HG02884 (cell line): ENCODE measurements around the gene CHCHD6.

Experiments used
- ATAC-seq: cut with Tn5 transposase; IDR thresholded peaks from one replicate; pipeline ENCODE4 v1.9.1; 2021; ENCODE audit warnings: mild to moderate bottlenecking, moderate library complexity; ENCODE audit not compliant: unreplicated experiment

CHCHD6 gene

DNA sequence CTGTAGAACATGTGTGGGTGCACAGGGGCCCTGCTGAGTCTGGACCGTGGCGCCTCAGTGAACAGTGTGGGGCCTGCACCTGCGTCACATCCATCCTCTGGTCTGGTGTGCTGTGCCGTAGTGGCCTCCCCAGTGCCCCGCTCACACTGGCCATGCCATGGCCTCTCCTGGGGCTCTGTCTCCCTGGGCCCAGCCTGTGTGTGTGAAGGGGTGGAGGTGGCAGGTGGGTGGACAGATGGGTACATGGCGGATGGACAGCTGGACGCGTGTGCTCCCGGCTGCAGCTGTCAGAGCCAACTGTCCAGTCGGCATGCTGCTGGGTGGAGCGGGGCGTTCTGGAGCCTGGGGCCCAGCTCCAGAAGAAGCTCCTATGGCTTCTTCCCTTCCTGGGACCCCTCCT is 296.7 kb downstream of the CHCHD6 start:
- ATAC-seq = no peak

DNA sequence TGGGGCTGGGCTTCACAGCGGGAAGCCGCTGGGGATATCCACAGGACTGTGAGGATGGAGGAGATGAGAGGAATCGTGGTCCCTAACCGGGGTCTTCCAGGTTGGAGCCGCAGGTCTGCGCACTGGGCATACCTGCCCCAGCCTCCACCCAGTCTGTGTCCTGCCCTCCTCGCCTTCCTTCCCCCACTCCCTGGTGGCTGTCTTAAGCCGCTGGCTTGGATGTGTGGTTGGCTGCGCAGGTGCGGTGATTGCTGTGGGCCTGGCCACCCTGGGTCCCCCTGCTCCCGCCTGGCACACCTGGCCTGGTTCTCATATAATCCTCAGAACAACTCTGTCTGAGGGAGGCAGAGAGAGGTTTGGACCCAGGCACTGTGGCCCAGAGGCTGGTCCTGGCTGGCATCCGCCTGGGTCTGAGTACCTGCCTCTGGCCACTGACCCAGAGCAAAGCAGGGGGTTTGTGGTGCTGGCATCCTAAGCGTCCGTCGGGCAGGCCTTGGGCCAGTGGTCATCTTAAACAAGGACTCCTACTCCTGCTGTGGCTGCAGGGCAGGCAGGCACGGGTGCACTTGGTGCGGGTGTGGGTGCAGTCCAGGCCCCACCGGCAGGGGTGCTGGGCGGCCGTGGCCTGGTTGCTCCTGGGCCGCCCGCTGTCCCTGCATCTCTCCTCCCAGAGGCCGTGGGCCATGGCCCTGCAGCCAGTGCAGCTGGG is 297.6 kb downstream of the CHCHD6 start:
- no peak for ATAC-seq

GRCh38 chr3:127002195-127003174 is 298.4 kb downstream of the CHCHD6 start:
- no peak for ATAC-seq

DNA sequence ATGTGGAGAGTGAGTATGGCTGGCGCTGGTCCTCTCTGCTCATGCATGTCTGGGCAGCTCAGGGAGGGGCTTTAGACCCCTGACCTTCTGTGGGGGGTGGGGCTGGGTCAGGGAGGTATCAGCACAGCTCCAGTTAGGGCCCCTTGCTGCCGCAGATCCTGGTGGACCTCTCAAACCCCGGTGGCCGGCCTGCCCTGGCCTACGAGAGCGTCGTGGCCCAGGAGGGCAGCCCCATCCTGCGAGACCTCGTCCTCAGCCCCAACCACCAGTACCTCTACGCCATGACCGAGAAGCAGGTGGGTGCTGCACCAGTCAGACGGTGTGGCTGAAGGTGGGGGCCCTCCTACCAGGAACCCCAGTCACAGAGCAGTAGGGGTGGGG is 299.1 kb downstream of the CHCHD6 start:
- no peak for ATAC-seq

GRCh38 chr3:127003601-127004280 is 299.7 kb downstream of the CHCHD6 start:
- no peak for ATAC-seq

DNA sequence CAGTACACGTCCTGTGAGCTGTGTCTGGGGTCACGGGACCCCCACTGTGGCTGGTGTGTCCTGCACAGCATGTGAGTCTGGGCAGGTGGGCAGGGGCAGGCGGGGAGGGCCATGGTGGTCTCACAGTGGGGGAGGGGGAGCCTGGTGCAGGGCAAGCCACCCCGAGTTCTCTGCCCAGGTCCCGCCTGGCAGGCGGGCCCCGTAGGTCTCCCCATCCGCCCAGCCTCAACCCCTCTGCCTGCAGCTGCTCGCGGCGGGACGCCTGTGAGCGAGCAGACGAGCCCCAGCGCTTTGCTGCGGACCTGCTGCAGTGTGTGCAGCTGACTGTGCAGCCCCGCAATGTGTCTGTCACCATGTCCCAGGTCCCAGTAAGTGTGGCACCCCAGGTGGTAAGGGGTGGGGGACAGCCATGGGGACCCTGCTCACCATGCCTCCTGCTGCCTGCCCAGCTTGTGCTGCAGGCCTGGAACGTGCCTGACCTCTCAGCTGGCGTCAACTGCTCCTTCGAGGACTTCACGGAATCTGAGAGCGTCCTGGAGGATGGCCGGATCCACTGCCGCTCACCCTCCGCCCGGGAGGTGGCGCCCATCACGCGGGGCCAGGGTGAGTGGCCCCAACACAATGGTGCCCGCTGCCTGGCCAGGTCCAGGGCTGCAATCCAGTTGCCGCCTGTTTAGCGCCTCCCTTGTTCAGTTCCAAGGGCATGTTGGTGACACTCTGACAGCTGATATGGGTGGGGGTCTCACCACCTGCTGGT is 300.8 kb downstream of the CHCHD6 start:
- ATAC-seq = no peak

GRCh38 chr3:127005864-127006500 is 301.9 kb downstream of the CHCHD6 start:
- ATAC-seq = no peak

DNA sequence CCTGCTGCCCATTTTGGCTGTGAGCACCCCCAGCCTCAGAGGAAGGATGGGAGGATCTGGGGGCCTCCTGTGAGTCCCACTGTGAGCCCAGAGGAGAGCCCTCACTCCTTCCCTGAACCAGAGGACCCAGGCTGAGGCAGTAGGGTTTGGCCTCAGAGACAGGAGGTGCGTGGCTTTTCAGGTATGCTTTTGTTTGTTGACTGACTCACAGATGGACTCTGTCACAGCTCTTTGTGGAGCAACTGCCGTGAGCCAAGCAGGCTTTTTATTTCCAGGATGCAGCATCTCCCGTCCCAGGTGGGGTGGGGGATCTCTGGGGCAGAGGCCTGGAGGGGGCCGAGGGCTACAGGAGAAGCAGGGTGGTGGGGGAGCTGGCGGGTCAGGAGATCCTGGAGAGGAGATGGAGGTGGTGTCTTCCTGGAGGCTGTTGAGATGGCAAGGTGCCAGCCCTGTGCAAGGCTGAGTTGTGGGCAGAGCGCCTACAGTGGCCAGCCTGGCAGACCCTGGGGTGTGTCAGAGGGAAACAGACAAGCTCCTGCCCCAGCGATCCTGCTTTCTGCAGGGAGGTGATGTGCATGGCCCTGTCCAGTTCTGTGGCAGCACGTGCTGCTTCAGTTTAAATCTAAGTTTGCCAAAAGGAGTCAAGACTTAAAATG is 302.9 kb downstream of the CHCHD6 start:
- no peak for ATAC-seq

- no peak for ATAC-seq
Measured at GRCh38 chr3:127008236-127008635, 304.2 kb downstream of the CHCHD6 start.

DNA sequence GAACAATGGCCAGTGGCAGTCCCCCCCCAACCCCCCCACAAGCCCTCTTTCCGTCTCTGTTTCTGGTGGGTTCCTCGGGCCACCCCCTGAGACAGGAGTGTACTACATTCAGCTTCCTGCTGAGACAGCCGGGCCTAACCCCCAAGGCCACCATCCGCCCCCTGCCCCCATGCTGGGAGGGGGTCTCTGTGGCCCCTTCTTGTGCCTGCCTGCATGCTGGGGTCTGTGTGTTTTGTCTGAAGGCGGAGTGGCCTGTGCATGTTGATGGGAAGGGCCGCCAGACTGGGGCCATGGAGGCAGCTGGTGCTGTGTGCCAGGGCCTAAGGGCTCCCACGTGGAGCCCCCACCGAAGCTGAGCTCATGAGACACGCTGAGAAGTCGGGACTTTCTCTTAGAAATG is 305.5 kb downstream of the CHCHD6 start:
- ATAC-seq = no peak
